DMS79 (cell line): ENCODE data around the gene THRSP.
"Not testable (repeated sequence)": the region's sequence is repeated elsewhere in the genome, so short reads cannot be mapped to it uniquely, and the experiment has no call there.

Source experiments
- DNase-seq: peaks from one replicate; lab custom pipeline; 2025; lab: John Stamatoyannopoulos, UW

THRSP gene

GRCh38 chr11:78066471-78066870, 2.8 kb downstream of the THRSP start:
- DNase-seq, result no peak

- no peak for DNase-seq
Measured at GRCh38 chr11:78067704-78068103, 4.0 kb downstream of the THRSP start.

- peak; percentile 51 for DNase-seq
Measured at GRCh38 chr11:78069465-78069864, 5.8 kb downstream of the THRSP start.

- DNase-seq, result no peak
Measured at GRCh38 chr11:78070621-78071020, 7.0 kb downstream of the THRSP start.

GRCh38 chr11:78071717-78072116, 8.1 kb downstream of the THRSP start:
- DNase-seq, result no peak

GRCh38 chr11:78072455-78072854, 8.8 kb downstream of the THRSP start:
- no peak for DNase-seq

GRCh38 chr11:78074756-78075155, 11.1 kb downstream of the THRSP start:
- DNase-seq, result peak; percentile 81

- DNase-seq, result no peak
Measured at GRCh38 chr11:78076733-78077403, 13.2 kb downstream of the THRSP start.

- DNase-seq, result not testable (repeated sequence)
Measured at GRCh38 chr11:78077592-78077991, 13.9 kb downstream of the THRSP start.

GRCh38 chr11:78078218-78079167, 14.8 kb downstream of the THRSP start:
- DNase-seq, result no peak

GRCh38 chr11:78079232-78080083, 15.8 kb downstream of the THRSP start, which contains the start of gene NDUFC2:
NDUFC2 (minus strand) TSS chr11:78079862; CDS start chr11:78079744, 118 bp downstream.
- DNase-seq, result peak; percentile 98

- DNase-seq, result no peak
Measured at GRCh38 chr11:78080084-78080817, 16.6 kb downstream of the THRSP start.

- DNase-seq, result no peak
Measured at GRCh38 chr11:78080818-78081495, 17.3 kb downstream of the THRSP start.

GRCh38 chr11:78081583-78081982, 17.9 kb downstream of the THRSP start:
- no peak for DNase-seq

- no peak for DNase-seq
Measured at GRCh38 chr11:78082146-78082545, 18.5 kb downstream of the THRSP start.

GRCh38 chr11:78083021-78083420, 19.4 kb downstream of the THRSP start:
- DNase-seq, result no peak

GRCh38 chr11:78084506-78084905, 20.8 kb downstream of the THRSP start:
- DNase-seq, result not testable (repeated sequence)

GRCh38 chr11:78085972-78086371, 22.3 kb downstream of the THRSP start:
- DNase-seq, result no peak

GRCh38 chr11:78086521-78087074, 22.9 kb downstream of the THRSP start:
- not testable (repeated sequence) for DNase-seq

GRCh38 chr11:78094250-78094649, 30.6 kb downstream of the THRSP start:
- DNase-seq, result no peak
